Measurements from ENCODE around the gene B3GNT8.

B3GNT8 gene

GRCh38 chr19:41398598-41398997 is 28.6 kb downstream of the B3GNT8 start:
- Histone ChIP-seq H3K79me1 (ENCODE audit: low read length) (peaks cover 4% of the 10 kb centered on the region), H4K91ac (ENCODE audit: low read depth, low read length) (no peak overlapping the region), H2BK120ac (ENCODE audit: insufficient read depth, low read length, poor library complexity) (no peak overlapping the region), H2BK5ac (ENCODE audit: low read depth, low read length, poor library complexity) (no peak overlapping the region), H3K23ac (ENCODE audit: low read length) (no peak overlapping the region), H2AK5ac (ENCODE audit: low read length) (no peak overlapping the region), H3K14ac (ENCODE audit: low read length) (no peak overlapping the region), H3K4ac (ENCODE audit: low read depth, low read length) (no peak overlapping the region), H3K27ac (ENCODE audit: low read depth, low read length) (no peak overlapping the region), H3K4me1 (ENCODE audit: control insufficient read depth in 1 of 2, insufficient read depth in 2 of 2, low read length in 2 of 2) (peaks cover 3% of the 10 kb centered on the region in 2 experiments), H2AFZ (ENCODE audit: insufficient read depth, low read length, poor library complexity) (no peak overlapping the region), H3K4me2 (ENCODE audit: low read length) (peak overlapping the region; percentile 89), H2BK12ac (ENCODE audit: low read length) (no peak overlapping the region), H4K8ac (ENCODE audit: low read depth, low read length) (no peak overlapping the region), H3K9ac (ENCODE audit: low read length) (no peak overlapping the region), H4K12ac (ENCODE audit: low read depth, low read length) (no peak overlapping the region), H3K79me2 (ENCODE audit: control insufficient read depth, insufficient read depth, low read length, poor library complexity) (peaks cover 5% of the 10 kb centered on the region), H3K18ac (ENCODE audit: low read length) (peak overlapping the region; percentile 55), H3K36me3 (ENCODE audit: control insufficient read depth in 1 of 2, insufficient read depth in 2 of 2, low read length in 2 of 2) (no peaks in the 10 kb centered on the region), H3K9me3 (ENCODE audit: insufficient read depth, low read depth, low read length) (no peaks in the 10 kb centered on the region), H3K27me3 (ENCODE audit: insufficient read depth, low read length) (no peaks in the 10 kb centered on the region), H3K4me3 (ENCODE audit: low read depth, low read length) (no peak overlapping the region)
- no peak for DNase-seq
- WGBS (ENCODE audit: extremely low coverage, insufficient coverage, insufficient read length): no CpG with 5 or more reads among the region's 3 CpGs

GRCh38 chr19:41398050-41398418 is 29.1 kb downstream of the B3GNT8 start:
- peak overlapping the region; percentile 57 for H2BK120ac ChIP-seq (ENCODE audit: insufficient read depth, low read length, poor library complexity)
- H3K4me1 ChIP-seq (ENCODE audit: control insufficient read depth in 1 of 2, insufficient read depth in 2 of 2, low read length in 2 of 2): peaks cover 3% of the 10 kb centered on the region in 2 experiments
- H3K9me3 ChIP-seq (ENCODE audit: insufficient read depth, low read depth, low read length): no peaks in the 10 kb centered on the region
- H2BK5ac ChIP-seq (ENCODE audit: low read depth, low read length, poor library complexity): peak overlapping the region; percentile 20
- peaks cover 5% of the 10 kb centered on the region for H3K79me2 ChIP-seq (ENCODE audit: control insufficient read depth, insufficient read depth, low read length, poor library complexity)
- WGBS (ENCODE audit: extremely low coverage, insufficient coverage, insufficient read length): no CpG with 5 or more reads among the region's 5 CpGs
- H3K27me3 ChIP-seq (ENCODE audit: insufficient read depth, low read length): no peaks in the 10 kb centered on the region
- H3K4me2 ChIP-seq (ENCODE audit: low read length): peak overlapping the region; percentile 89
- no peaks in the 10 kb centered on the region for H3K36me3 ChIP-seq (ENCODE audit: control insufficient read depth in 1 of 2, insufficient read depth in 2 of 2, low read length in 2 of 2)
- peak overlapping the region; percentile 95 for H2AFZ ChIP-seq (ENCODE audit: insufficient read depth, low read length, poor library complexity)
- no peak overlapping the region for H2BK12ac ChIP-seq (ENCODE audit: low read length)
- DNase-seq: no peak
- no peak overlapping the region for H3K27ac ChIP-seq (ENCODE audit: low read depth, low read length)
- H3K23ac ChIP-seq (ENCODE audit: low read length): no peak overlapping the region
- peak overlapping the region; percentile 93 for H3K18ac ChIP-seq (ENCODE audit: low read length)
- peak overlapping the region; percentile 75 for H4K91ac ChIP-seq (ENCODE audit: low read depth, low read length)
- peak overlapping the region; percentile 89 for H3K14ac ChIP-seq (ENCODE audit: low read length)
- H4K12ac ChIP-seq (ENCODE audit: low read depth, low read length): peak overlapping the region; percentile 74
- peak overlapping the region; percentile 95 for H3K4me3 ChIP-seq (ENCODE audit: low read depth, low read length)
- peak overlapping the region; percentile 93 for H3K4ac ChIP-seq (ENCODE audit: low read depth, low read length)
- peak overlapping the region; percentile 95 for H4K8ac ChIP-seq (ENCODE audit: low read depth, low read length)
- peaks cover 4% of the 10 kb centered on the region for H3K79me1 ChIP-seq (ENCODE audit: low read length)
- peak overlapping the region; percentile 99 for H3K9ac ChIP-seq (ENCODE audit: low read length)
- H2AK5ac ChIP-seq (ENCODE audit: low read length): peak overlapping the region; percentile 43

DNA sequence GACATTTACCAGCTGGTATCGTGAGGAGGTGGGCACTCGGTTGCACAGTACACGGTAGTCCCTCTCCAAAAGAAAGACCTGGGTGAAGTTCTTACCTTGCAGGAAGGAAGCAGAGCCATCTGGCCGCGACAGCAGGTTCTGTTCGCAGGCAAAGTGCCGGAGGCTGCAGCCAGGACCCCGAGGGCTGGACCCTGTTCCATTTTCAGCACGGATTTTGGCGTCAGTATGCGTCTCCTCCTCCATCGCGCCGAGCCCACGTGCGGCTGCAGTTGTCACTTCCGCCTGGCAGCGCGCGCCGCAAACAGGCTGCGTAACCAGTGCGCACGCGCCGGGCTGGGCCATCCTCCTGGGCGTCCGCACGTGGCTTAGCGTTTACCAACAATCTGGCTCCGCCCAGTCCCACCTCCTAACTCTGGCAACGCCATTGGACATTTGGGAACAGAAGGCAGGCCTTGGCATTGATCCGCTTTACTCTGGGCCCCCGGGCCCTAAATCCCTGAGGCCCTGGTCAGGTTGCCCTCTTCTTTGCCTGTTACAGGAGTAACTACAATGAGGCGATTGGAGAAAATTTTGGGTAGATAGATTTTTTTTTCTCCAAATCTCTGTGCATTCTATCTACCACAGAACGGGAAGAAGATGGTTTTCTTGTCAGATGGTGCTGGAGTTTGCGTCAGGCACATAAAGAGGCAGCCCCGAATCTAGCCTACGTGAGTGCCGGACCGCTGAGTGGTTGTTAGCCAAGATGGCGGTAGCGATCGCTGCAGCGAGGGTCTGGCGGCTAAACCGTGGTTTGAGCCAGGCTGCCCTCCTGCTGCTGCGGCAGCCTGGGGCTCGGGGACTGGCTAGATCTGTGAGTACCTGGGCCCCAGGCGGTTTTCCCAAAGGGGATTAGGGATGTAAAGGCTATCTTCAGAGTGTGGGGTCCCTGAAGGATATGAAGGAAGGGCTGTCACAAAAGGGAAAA is 29.8 kb downstream of the B3GNT8 start, which contains the start of the genes BCKDHA and EXOSC5:
Gene BCKDHA, plus strand, starts transcription at position 733 of the 964 bp plus-strand sequence. Its CDS starts 10 bp downstream, at position 743.
Gene EXOSC5, minus strand, starts transcription at position 274 of the 964 bp plus-strand sequence. Its CDS starts 31 bp downstream, at position 243.
- Histone ChIP-seq H4K91ac (ENCODE audit: low read depth, low read length) (peak within 1 kb of the TSS; percentile 75), H3K9me3 (ENCODE audit: insufficient read depth, low read depth, low read length) (no peaks in the 10 kb centered on the region), H3K27ac (ENCODE audit: low read depth, low read length) (no peak within 1 kb of the TSS), H2AK5ac (ENCODE audit: low read length) (peak within 1 kb of the TSS; percentile 43), H3K4me2 (ENCODE audit: low read length) (peak within 1 kb of the TSS; percentile 89), H3K36me3 (ENCODE audit: control insufficient read depth in 1 of 2, insufficient read depth in 2 of 2, low read length in 2 of 2) (no peaks in the 10 kb centered on the region), H3K18ac (ENCODE audit: low read length) (peak within 1 kb of the TSS; percentile 93), H3K79me1 (ENCODE audit: low read length) (peaks cover 4% of the 10 kb centered on the region), H3K4me1 (ENCODE audit: control insufficient read depth in 1 of 2, insufficient read depth in 2 of 2, low read length in 2 of 2) (peaks cover 3% of the 10 kb centered on the region in 2 experiments), H3K79me2 (ENCODE audit: control insufficient read depth, insufficient read depth, low read length, poor library complexity) (peaks cover 5% of the 10 kb centered on the region), H3K27me3 (ENCODE audit: insufficient read depth, low read length) (no peaks in the 10 kb centered on the region), H4K12ac (ENCODE audit: low read depth, low read length) (peak within 1 kb of the TSS; percentile 74), H4K8ac (ENCODE audit: low read depth, low read length) (peak within 1 kb of the TSS; percentile 95), H2AFZ (ENCODE audit: insufficient read depth, low read length, poor library complexity) (peak within 1 kb of the TSS; percentile 95), H2BK5ac (ENCODE audit: low read depth, low read length, poor library complexity) (peak within 1 kb of the TSS; percentile 20), H2BK120ac (ENCODE audit: insufficient read depth, low read length, poor library complexity) (peak within 1 kb of the TSS; percentile 57), H3K4ac (ENCODE audit: low read depth, low read length) (peak within 1 kb of the TSS; percentile 93), H2BK12ac (ENCODE audit: low read length) (no peak within 1 kb of the TSS), H3K4me3 (ENCODE audit: low read depth, low read length) (peak within 1 kb of the TSS; percentile 95), H3K23ac (ENCODE audit: low read length) (no peak within 1 kb of the TSS), H3K14ac (ENCODE audit: low read length) (peak within 1 kb of the TSS; percentile 89), H3K9ac (ENCODE audit: low read length) (peak within 1 kb of the TSS; percentile 99)
- WGBS (ENCODE audit: extremely low coverage, insufficient coverage, insufficient read length): no CpG with 5 or more reads among the region's 50 CpGs
- DNase-seq: peak; percentile 100

DNA sequence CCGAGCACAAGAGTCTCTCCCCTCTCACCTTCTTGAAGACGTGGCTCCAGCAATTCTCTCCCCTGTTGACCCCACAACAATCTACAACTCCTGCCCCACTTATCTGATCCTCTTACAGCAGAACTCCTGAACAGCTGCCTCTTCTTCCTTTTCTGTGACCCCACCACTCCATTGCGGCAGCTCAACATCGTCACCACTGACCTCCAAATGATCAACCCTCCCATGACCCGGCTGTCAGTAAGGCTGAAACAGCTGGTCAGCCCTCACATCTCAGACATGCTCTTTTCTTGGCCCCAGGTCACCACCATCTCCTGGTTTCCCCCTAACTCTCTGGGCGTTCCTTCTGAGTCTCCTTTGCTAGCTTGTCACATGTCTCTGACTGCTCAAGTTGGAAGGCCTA is 31.8 kb downstream of the B3GNT8 start:
- no peak overlapping the region for H4K8ac ChIP-seq (ENCODE audit: low read depth, low read length)
- H3K18ac ChIP-seq (ENCODE audit: low read length): no peak overlapping the region
- peaks cover 5% of the 10 kb centered on the region for H3K79me2 ChIP-seq (ENCODE audit: control insufficient read depth, insufficient read depth, low read length, poor library complexity)
- H2AK5ac ChIP-seq (ENCODE audit: low read length): no peak overlapping the region
- no peak overlapping the region for H3K27ac ChIP-seq (ENCODE audit: low read depth, low read length)
- no peaks in the 10 kb centered on the region for H3K27me3 ChIP-seq (ENCODE audit: insufficient read depth, low read length)
- no peak for DNase-seq
- H4K12ac ChIP-seq (ENCODE audit: low read depth, low read length): no peak overlapping the region
- WGBS (ENCODE audit: extremely low coverage, insufficient coverage, insufficient read length): no CpG with 5 or more reads among the region's 6 CpGs
- H2BK5ac ChIP-seq (ENCODE audit: low read depth, low read length, poor library complexity): no peak overlapping the region
- H3K4me1 ChIP-seq (ENCODE audit: control insufficient read depth in 1 of 2, insufficient read depth in 2 of 2, low read length in 2 of 2): peaks cover 3% of the 10 kb centered on the region in 2 experiments
- H2AFZ ChIP-seq (ENCODE audit: insufficient read depth, low read length, poor library complexity): no peak overlapping the region
- H3K14ac ChIP-seq (ENCODE audit: low read length): no peak overlapping the region
- peaks cover 4% of the 10 kb centered on the region for H3K79me1 ChIP-seq (ENCODE audit: low read length)
- no peak overlapping the region for H3K23ac ChIP-seq (ENCODE audit: low read length)
- H4K91ac ChIP-seq (ENCODE audit: low read depth, low read length): no peak overlapping the region
- no peak overlapping the region for H3K4me3 ChIP-seq (ENCODE audit: low read depth, low read length)
- H3K4ac ChIP-seq (ENCODE audit: low read depth, low read length): no peak overlapping the region
- no peak overlapping the region for H2BK120ac ChIP-seq (ENCODE audit: insufficient read depth, low read length, poor library complexity)
- H3K9me3 ChIP-seq (ENCODE audit: insufficient read depth, low read depth, low read length): no peaks in the 10 kb centered on the region
- H3K4me2 ChIP-seq (ENCODE audit: low read length): no peak overlapping the region
- no peak overlapping the region for H3K9ac ChIP-seq (ENCODE audit: low read length)
- peaks cover 8 to 17% of the 10 kb centered on the region in 2 experiments for H3K36me3 ChIP-seq (ENCODE audit: control insufficient read depth in 1 of 2, insufficient read depth in 2 of 2, low read length in 2 of 2)
- no peak overlapping the region for H2BK12ac ChIP-seq (ENCODE audit: low read length)
